ACC112 (cell line): ENCODE measurements around the gene C16orf54.
"Not testable (repeated sequence)": the region's sequence is repeated elsewhere in the genome, so short reads cannot be mapped to it uniquely, and the experiment has no call there.

Experiments used
- H2AFZ ChIP-seq: fragments of 200-600 bp; sonication (generic); one replicate; pipeline ENCODE4 v1.6.0; 2017; ENCODE audit warnings: antibody characterized with exemption, low read length; ENCODE audit not compliant: unreplicated experiment
- H3K27ac ChIP-seq: fragments of 200-600 bp; sonication (generic); 2 replicates; pipeline ENCODE4 v1.5.1; 2014; ENCODE audit warnings: low read depth, mild to moderate bottlenecking, antibody characterized with exemption, low read length, moderate library complexity
- H3K27me3 ChIP-seq: fragments of 200-600 bp; sonication (generic); 2 replicates; pipeline ENCODE4 v1.6.1; 2014; ENCODE audit warnings: mild to moderate bottlenecking, antibody characterized with exemption, low read length, moderate library complexity, mixed read lengths; ENCODE audit not compliant: insufficient read depth
- H3K36me3 ChIP-seq: fragments of 200-600 bp; sonication (generic); 2 replicates; pipeline ENCODE4 v1.6.1; 2016; ENCODE audit warnings: mild to moderate bottlenecking, antibody characterized with exemption, low read length, moderate library complexity, mixed read lengths; ENCODE audit not compliant: insufficient read depth
- H3K4me1 ChIP-seq: fragments of 200-600 bp; sonication (generic); one replicate; pipeline ENCODE4 v1.6.1; 2016; ENCODE audit warnings: low read length, mixed read lengths; ENCODE audit not compliant: insufficient read depth, unreplicated experiment, control insufficient read depth
- H3K4me3 ChIP-seq: fragments of 200-600 bp; sonication (generic); 2 replicates; pipeline ENCODE4 v1.5.1; 2014; ENCODE audit warnings: mild to moderate bottlenecking, low read depth, low read length
- H3K79me2 ChIP-seq: fragments of 200-600 bp; sonication (generic); one replicate; pipeline ENCODE4 v1.6.0; 2016; ENCODE audit warnings: low read length; ENCODE audit not compliant: control insufficient read depth, unreplicated experiment, insufficient read depth

Gene C16orf54

GRCh38 chr16:29784157-29784556 is 38.4 kb upstream of the C16orf54 start:
- Histone ChIP-seq H3K36me3 (no peaks in the 10 kb centered on the region), H3K27ac (no peak overlapping the region), H3K79me2 (no peaks in the 10 kb centered on the region), H3K4me1 (peaks cover 6% of the 10 kb centered on the region), H2AFZ (no peak overlapping the region), H3K4me3 (no peak overlapping the region), H3K27me3 (peaks cover 29% of the 10 kb centered on the region)

- not testable (repeated sequence) for H2AFZ ChIP-seq, H3K27ac ChIP-seq, H3K79me2 ChIP-seq, H3K36me3 ChIP-seq, H3K4me3 ChIP-seq, H3K4me1 ChIP-seq
- peaks cover 37% of the 10 kb centered on the region for H3K27me3 ChIP-seq
Observed at GRCh38 chr16:29783094-29783953, 37.5 kb upstream of the C16orf54 start.

- Histone ChIP-seq H3K4me3 (no peak overlapping the region), H2AFZ (no peak overlapping the region), H3K27ac (no peak overlapping the region), H3K4me1 (peaks cover 2% of the 10 kb centered on the region), H3K27me3 (peaks cover 41% of the 10 kb centered on the region), H3K36me3 (no peaks in the 10 kb centered on the region), H3K79me2 (no peaks in the 10 kb centered on the region)
Observed at GRCh38 chr16:29779474-29779873, 33.7 kb upstream of the C16orf54 start.

- no peak within 1 kb of the TSS for H3K4me3 ChIP-seq
- peaks cover 41% of the 10 kb centered on the region for H3K27me3 ChIP-seq
- H3K4me1 ChIP-seq = peaks cover 2% of the 10 kb centered on the region
- H3K36me3 ChIP-seq = no peaks in the 10 kb centered on the region
- H3K79me2 ChIP-seq = no peaks in the 10 kb centered on the region
- no peak within 1 kb of the TSS for H2AFZ ChIP-seq
- no peak within 1 kb of the TSS for H3K27ac ChIP-seq
Observed at GRCh38 chr16:29777576-29778350, 32.0 kb upstream of the C16orf54 start, which contains the start of gene ZG16. ZG16 (plus strand) TSS chr16:29778256; CDS start chr16:29779267, 1,011 bp downstream.

- Histone ChIP-seq H2AFZ (no peak overlapping the region), H3K27me3 (peaks cover 27% of the 10 kb centered on the region), H3K36me3 (no peaks in the 10 kb centered on the region), H3K79me2 (no peaks in the 10 kb centered on the region), H3K4me3 (no peak overlapping the region), H3K27ac (no peak overlapping the region), H3K4me1 (peaks cover 2% of the 10 kb centered on the region)
Observed at GRCh38 chr16:29775742-29776408, 30.1 kb upstream of the C16orf54 start.

- Histone ChIP-seq H3K79me2 (no peaks in the 10 kb centered on the region), H2AFZ (no peak overlapping the region), H3K36me3 (no peaks in the 10 kb centered on the region), H3K27ac (no peak overlapping the region), H3K4me1 (peaks cover 2% of the 10 kb centered on the region), H3K27me3 (peaks cover 17% of the 10 kb centered on the region), H3K4me3 (no peak overlapping the region)
Observed at GRCh38 chr16:29774730-29775129, 28.9 kb upstream of the C16orf54 start.

GRCh38 chr16:29772330-29772729 is 26.5 kb upstream of the C16orf54 start:
- H3K27ac ChIP-seq, H3K4me1 ChIP-seq, H3K4me3 ChIP-seq, H3K79me2 ChIP-seq, H3K36me3 ChIP-seq, H3K27me3 ChIP-seq, H2AFZ ChIP-seq: not testable (repeated sequence)

- no peaks in the 10 kb centered on the region for H3K79me2 ChIP-seq
- H3K27ac ChIP-seq = no peak overlapping the region
- H3K4me1 ChIP-seq = no peaks in the 10 kb centered on the region
- no peak overlapping the region for H3K4me3 ChIP-seq
- H3K36me3 ChIP-seq = no peaks in the 10 kb centered on the region
- H3K27me3 ChIP-seq = no peaks in the 10 kb centered on the region
- H2AFZ ChIP-seq = no peak overlapping the region
Observed at GRCh38 chr16:29770250-29770929, 24.6 kb upstream of the C16orf54 start.

GRCh38 chr16:29769507-29769906 is 23.7 kb upstream of the C16orf54 start:
- no peaks in the 10 kb centered on the region for H3K36me3 ChIP-seq
- H3K27ac ChIP-seq = no peak overlapping the region
- H3K27me3 ChIP-seq = no peaks in the 10 kb centered on the region
- no peak overlapping the region for H2AFZ ChIP-seq
- no peaks in the 10 kb centered on the region for H3K4me1 ChIP-seq
- no peak overlapping the region for H3K4me3 ChIP-seq
- H3K79me2 ChIP-seq = no peaks in the 10 kb centered on the region

- no peaks in the 10 kb centered on the region for H3K4me1 ChIP-seq
- no peaks in the 10 kb centered on the region for H3K27me3 ChIP-seq
- H3K27ac ChIP-seq = no peak overlapping the region
- H3K4me3 ChIP-seq = no peak overlapping the region
- no peak overlapping the region for H2AFZ ChIP-seq
- no peaks in the 10 kb centered on the region for H3K79me2 ChIP-seq
- no peaks in the 10 kb centered on the region for H3K36me3 ChIP-seq
Observed at GRCh38 chr16:29767062-29767461, 21.3 kb upstream of the C16orf54 start.
